Measurements from ENCODE around the gene EIF6.

- no peak for TF ChIP-seq CTCF (conservative IDR thresholded peaks at IDR 0.05; ENCODE audit: low read length)
- TF ChIP-seq EZH2phosphoT487 (IDR thresholded peaks at IDR 0.05; ENCODE audit: borderline replicate concordance, low read depth, low read length): no peak
These were observed 13.7 kb upstream of the EIF6 start for GRCh38 chr20:35298264-35298663.
